ENCODE measurements around the gene LRRC32. TPM values are rescaled to one million over a fixed set of nuclear protein-coding genes. Genes with fewer than 3 reads are reported as not detected.
A peak's percentile ranks its signal among the peaks of the same experiment; 100 is the strongest.

Gene LRRC32
- total RNA-seq, 1 donor from 2014 or later: 111 TPM

DNA sequence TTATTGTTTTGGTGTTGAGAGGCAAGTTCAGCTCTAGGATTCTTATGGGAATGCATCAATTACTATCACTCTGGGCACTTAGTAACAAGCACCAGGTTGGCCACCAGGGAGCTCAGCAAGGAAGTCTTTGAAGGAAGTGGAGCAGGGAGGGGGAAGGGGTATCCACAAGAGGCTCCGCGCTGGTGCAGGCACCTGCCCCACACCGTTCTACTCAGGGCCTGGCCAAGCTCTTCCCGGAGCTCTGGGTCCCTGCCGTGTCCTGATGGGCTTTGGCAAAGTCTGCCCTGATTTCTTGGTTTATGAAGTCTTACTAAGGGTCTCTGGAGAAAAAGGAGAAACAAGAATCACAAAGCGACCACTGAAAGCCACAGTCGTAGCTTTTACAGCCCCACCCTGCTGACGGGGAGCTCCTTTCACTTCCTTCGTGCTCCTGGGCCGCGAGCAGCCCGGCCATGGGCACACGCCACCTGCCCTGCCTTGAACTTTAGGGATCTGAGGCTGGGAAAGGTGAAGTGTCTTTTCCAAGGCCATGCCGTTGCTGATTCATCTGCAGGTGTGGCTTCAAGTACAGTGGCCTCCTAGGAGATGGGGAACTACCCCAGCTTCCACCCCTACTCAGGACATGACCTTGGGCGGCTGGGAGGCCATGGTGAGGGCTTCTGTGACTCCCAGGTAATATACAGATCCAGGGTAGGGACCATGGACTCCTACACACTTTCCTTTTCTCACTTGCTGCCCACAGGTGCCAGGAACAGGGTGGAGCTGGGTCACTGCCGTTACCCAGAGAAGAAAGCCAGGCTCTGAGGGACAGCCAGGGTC, 15.9 kb upstream of the LRRC32 start:
- ATAC-seq (peak; percentile 3), DNase-seq (no peak)
- Histone ChIP-seq H3K4me3 (no peak overlapping the region), H3K4me1 (peaks cover 5% of the 10 kb centered on the region), H3K27ac (no peak overlapping the region), H3K9me3 (no peaks in the 10 kb centered on the region), H3K27me3 (no peaks in the 10 kb centered on the region), H3K36me3 (no peaks in the 10 kb centered on the region)
- intact Hi-C loops (cut with DNase I): no loop called here
- TF ChIP-seq, protein P1, sequence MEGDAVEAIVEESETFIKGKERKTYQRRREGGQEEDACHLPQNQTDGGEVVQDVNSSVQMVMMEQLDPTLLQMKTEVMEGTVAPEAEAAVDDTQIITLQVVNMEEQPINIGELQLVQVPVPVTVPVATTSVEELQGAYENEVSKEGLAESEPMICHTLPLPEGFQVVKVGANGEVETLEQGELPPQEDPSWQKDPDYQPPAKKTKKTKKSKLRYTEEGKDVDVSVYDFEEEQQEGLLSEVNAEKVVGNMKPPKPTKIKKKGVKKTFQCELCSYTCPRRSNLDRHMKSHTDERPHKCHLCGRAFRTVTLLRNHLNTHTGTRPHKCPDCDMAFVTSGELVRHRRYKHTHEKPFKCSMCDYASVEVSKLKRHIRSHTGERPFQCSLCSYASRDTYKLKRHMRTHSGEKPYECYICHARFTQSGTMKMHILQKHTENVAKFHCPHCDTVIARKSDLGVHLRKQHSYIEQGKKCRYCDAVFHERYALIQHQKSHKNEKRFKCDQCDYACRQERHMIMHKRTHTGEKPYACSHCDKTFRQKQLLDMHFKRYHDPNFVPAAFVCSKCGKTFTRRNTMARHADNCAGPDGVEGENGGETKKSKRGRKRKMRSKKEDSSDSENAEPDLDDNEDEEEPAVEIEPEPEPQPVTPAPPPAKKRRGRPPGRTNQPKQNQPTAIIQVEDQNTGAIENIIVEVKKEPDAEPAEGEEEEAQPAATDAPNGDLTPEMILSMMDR (IDR thresholded peaks at IDR 0.05): no peak

DNA sequence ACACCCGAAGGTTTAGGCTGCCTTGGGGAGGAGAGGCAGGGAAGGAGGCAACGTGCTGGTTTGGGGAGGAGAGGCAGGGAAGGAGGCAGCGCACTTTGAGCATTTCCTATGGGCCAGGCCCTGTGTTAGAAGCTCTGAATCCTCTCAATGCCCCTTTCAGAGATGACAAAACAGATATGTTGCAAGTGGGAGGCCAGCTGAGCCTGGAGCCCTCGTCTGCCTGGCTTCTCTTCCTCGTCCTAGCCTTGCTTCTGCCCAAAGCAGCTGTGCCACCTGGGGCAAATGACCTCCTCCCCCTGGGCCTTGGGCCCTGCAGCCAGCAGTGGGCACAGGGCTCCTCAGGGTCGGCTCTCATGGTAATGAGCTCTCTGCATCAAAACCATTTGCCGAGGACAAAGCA, 15.3 kb upstream of the LRRC32 start:
- H3K27me3 ChIP-seq: no peaks in the 10 kb centered on the region
- ATAC-seq (no peak), DNase-seq (no peak)
- intact Hi-C loops (cut with DNase I): no loop called here
- H3K4me1 ChIP-seq: peaks cover 6% of the 10 kb centered on the region
- no peak overlapping the region for H3K4me3 ChIP-seq
- TF ChIP-seq, protein P1 (IDR thresholded peaks at IDR 0.05): no peak
- H3K9me3 ChIP-seq: no peaks in the 10 kb centered on the region
- H3K27ac ChIP-seq: no peak overlapping the region
- H3K36me3 ChIP-seq: no peaks in the 10 kb centered on the region

DNA sequence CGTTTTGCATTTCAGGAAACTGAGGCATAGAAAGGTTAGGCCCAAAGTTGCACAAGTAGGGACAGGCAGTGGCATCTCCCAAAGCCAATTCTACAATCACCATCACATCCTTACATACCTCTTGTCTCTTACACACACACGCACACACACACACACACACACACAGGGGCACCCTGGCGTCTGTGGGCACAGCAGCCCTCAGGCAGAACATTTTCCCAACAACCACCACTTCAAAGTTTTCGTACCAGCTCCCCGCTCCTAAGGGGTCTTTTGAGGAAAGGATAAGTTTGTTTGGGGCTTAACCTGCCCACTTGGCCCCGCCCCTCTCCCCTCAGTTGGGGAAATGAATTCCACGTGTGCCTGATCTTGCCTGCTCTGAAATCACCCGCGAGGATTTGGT, 14.7 kb upstream of the LRRC32 start:
- intact Hi-C loops (cut with DNase I): no loop called here
- peaks cover 8% of the 10 kb centered on the region for H3K4me1 ChIP-seq
- H3K27ac ChIP-seq: no peak overlapping the region
- ATAC-seq: no peak
- H3K36me3 ChIP-seq: no peaks in the 10 kb centered on the region
- no peak for DNase-seq
- no peaks in the 10 kb centered on the region for H3K9me3 ChIP-seq
- TF ChIP-seq, protein P1 (IDR thresholded peaks at IDR 0.05): no peak
- H3K27me3 ChIP-seq: no peaks in the 10 kb centered on the region
- H3K4me3 ChIP-seq: no peak overlapping the region

DNA sequence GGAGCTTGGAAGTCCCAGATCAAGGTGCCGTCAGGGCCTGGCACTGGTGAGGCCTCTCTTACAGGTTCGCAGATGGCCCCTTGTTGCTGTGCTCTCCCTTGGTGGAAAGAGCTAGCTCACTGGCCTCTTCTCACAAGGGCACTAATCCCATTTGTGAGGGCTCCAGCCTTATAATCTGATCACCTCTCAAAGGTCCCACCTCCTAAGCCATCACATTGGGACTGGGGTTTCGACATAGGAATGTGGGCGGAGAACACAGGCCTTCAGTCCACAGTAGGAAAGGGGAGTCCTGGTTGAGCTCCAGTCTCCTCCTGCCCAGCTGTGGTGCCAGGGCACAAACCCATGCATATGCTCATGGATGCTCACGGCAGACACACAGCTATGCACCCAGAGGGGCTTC, 14.0 kb upstream of the LRRC32 start:
- TF ChIP-seq, protein P1 (IDR thresholded peaks at IDR 0.05): no peak
- peaks cover 6% of the 10 kb centered on the region for H3K4me1 ChIP-seq
- H3K27ac ChIP-seq: no peak overlapping the region
- no peaks in the 10 kb centered on the region for H3K27me3 ChIP-seq
- intact Hi-C loops (cut with DNase I): no loop called here
- no peaks in the 10 kb centered on the region for H3K36me3 ChIP-seq
- no peaks in the 10 kb centered on the region for H3K9me3 ChIP-seq
- DNase-seq: no peak
- no peak for ATAC-seq
- no peak overlapping the region for H3K4me3 ChIP-seq

DNA sequence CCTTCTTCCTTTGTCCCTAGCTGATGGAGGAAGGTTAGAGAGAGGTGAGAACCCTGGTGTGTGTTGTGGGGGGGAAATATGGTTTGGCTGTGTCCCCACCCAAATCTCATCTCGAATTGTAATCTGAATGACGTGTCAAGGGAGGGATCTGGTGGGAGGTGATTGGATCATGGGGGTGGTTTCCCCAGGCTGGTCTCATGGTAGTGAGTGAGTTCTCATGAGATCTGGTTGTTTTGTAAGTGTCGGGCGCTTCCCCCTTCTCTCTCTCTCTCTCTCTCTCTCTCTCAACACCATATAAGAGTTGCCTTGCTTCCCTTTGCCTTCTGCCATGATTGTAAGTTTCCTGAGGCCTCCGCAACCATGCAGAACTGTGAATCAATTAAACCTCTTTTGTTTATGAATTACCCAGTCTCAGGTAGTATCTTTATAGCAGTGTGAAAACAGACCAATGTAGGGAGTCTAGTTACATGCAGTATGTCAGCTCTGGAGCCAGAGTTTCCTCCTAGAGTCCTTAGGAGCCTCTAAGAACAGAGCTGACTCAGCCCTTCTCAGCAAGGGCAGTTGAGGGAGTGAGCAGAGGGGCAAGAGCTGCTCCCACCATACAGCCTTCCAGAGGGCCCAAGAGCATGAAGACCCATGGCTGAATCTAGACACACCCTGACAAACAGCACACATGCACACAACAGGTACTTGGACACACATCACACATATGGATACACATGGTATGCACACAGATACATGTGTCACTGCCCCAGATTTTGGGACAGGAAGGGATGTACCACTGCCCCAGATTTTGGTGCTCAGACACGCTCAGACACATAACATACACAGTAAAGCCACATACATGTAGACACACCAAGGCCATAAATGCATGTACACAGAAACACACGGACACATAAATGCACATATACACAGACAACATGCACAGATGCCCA, 12.9 kb upstream of the LRRC32 start:
- intact Hi-C loops (cut with DNase I): no loop called here
- no peaks in the 10 kb centered on the region for H3K9me3 ChIP-seq
- no peak overlapping the region for H3K4me3 ChIP-seq
- TF ChIP-seq, protein P1 (IDR thresholded peaks at IDR 0.05): no peak
- ATAC-seq (no peak), DNase-seq (no peak)
- H3K27ac ChIP-seq: no peak overlapping the region
- peaks cover 6% of the 10 kb centered on the region for H3K4me1 ChIP-seq
- H3K36me3 ChIP-seq: no peaks in the 10 kb centered on the region
- no peaks in the 10 kb centered on the region for H3K27me3 ChIP-seq

All from upper lobe of right lung (tissue), 1 donor.